DND-41 (cell line): Measurements from ENCODE around the gene PPEF2.

Experiments
- ATAC-seq: fragments of 200-7000 bp; cut with Tn5 transposase; 3 replicates; pipeline ENCODE4 v1.9.1; 2021; ENCODE audit warnings: low read depth; ENCODE audit not compliant: insufficient read depth
- DNase-seq: peaks from one replicate; pipeline ENCODE4 v3.0.0-alpha.2; 2020
- H2AFZ ChIP-seq: 2 replicates; pipeline ENCODE4 v1.6.0; 2012; ENCODE audit warnings: low read depth, low read length
- H3K27ac ChIP-seq: 2 replicates; pipeline ENCODE4 v1.5.1; 2012; ENCODE audit warnings: low read length, inconsistent platforms
- H3K27me3 ChIP-seq: fragments of 200-600 bp; sonication (generic); 2 replicates; pipeline ENCODE4 v1.6.0; 2012; ENCODE audit warnings: low read length, mild to moderate bottlenecking, inconsistent platforms; ENCODE audit not compliant: insufficient read depth, poor library complexity
- H3K36me3 ChIP-seq: 2 replicates; pipeline ENCODE4 v1.5.1; 2012; ENCODE audit warnings: low read length, inconsistent platforms; ENCODE audit not compliant: insufficient read depth
- H3K4me1 ChIP-seq: 2 replicates; pipeline ENCODE4 v1.5.1; 2012; ENCODE audit warnings: mild to moderate bottlenecking, low read length; ENCODE audit not compliant: insufficient read depth
- H3K4me2 ChIP-seq: 2 replicates; pipeline ENCODE4 v1.6.0; 2012; ENCODE audit warnings: mild to moderate bottlenecking, moderate library complexity, low read length, inconsistent platforms; ENCODE audit not compliant: insufficient read depth
- H3K4me3 ChIP-seq, 2 experiments: fragments of 200-600 bp in 1 of 2; shearing (Covaris generic) in 1 of 2; 2 replicates each; pipeline ENCODE4 v1.5.1; 2012 to 2016; ENCODE audit warnings: inconsistent platforms in 2 of 2, low read length in 2 of 2, mild to moderate bottlenecking in 2 of 2, low read depth in 1 of 2, moderate library complexity in 1 of 2
- H3K79me2 ChIP-seq: 2 replicates; pipeline ENCODE4 v1.6.0; 2012; ENCODE audit warnings: low read length, inconsistent platforms; ENCODE audit not compliant: insufficient read depth
- H3K9ac ChIP-seq: 2 replicates; pipeline ENCODE4 v1.6.0; 2012; ENCODE audit warnings: low read depth, mild to moderate bottlenecking, inconsistent platforms, low read length, moderate library complexity
- H3K9me3 ChIP-seq: 2 replicates; pipeline ENCODE4 v1.5.1; 2012; ENCODE audit warnings: low read length, moderate library complexity, mild to moderate bottlenecking, inconsistent platforms; ENCODE audit not compliant: insufficient read depth, severe bottlenecking
- H4K20me1 ChIP-seq: 2 replicates; pipeline ENCODE4 v1.6.0; 2012; ENCODE audit warnings: low read length; ENCODE audit not compliant: insufficient read depth
- EZH2 ChIP-seq: IDR thresholded peaks from 3 replicates; pipeline ENCODE4 v1.6.1; 2012; ENCODE audit warnings: borderline replicate concordance, low read depth, mild to moderate bottlenecking, moderate library complexity, low read length, inconsistent platforms; ENCODE audit not compliant: severe bottlenecking
- TF ChIP-seq, protein P1 (sequence below): IDR thresholded peaks from 2 replicates; pipeline ENCODE4 v1.5.1; 2012; ENCODE audit warnings: borderline replicate concordance, low read length, moderate library complexity, mild to moderate bottlenecking; ENCODE audit not compliant: poor library complexity, severe bottlenecking; ENCODE audit errors: extremely low read depth

The PPEF2 gene

DNA sequence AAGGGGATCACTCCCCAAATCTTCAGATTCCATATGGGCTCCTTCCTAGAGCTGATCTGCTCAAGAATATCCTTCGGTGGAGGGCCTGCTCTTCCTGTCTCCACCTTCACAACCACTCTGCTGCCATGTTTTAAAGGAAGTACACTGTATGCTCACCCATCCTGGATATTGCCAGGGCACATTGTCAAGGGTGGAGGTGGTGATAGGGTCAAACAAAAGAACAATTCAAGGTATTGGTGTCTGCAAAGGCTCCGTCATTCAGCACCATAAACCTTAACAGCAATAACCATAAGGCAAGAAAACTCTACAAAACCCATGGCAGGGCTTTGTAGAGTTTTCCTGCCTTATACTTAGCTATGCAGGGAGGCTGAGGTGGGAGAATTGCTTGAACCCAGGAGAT lies 19.7 kb upstream of the PPEF2 start:
- Histone ChIP-seq H3K27ac (no peak overlapping the region), H3K36me3 (peaks cover 17% of the 10 kb centered on the region; the same call in 1 of the 2 replicates), H3K4me3 (no peak overlapping the region), H3K27me3 (no peaks in the 10 kb centered on the region), H4K20me1 (no peaks in the 10 kb centered on the region), H3K4me1 (no peaks in the 10 kb centered on the region), H3K79me2 (no peaks in the 10 kb centered on the region), H3K9me3 (no peaks in the 10 kb centered on the region), H3K9ac (no peak overlapping the region), H2AFZ (no peak overlapping the region), H3K4me2 (no peak overlapping the region)
- ATAC-seq (no peak), DNase-seq (no peak)
- TF ChIP-seq EZH2, result no peak
- TF ChIP-seq, protein P1, sequence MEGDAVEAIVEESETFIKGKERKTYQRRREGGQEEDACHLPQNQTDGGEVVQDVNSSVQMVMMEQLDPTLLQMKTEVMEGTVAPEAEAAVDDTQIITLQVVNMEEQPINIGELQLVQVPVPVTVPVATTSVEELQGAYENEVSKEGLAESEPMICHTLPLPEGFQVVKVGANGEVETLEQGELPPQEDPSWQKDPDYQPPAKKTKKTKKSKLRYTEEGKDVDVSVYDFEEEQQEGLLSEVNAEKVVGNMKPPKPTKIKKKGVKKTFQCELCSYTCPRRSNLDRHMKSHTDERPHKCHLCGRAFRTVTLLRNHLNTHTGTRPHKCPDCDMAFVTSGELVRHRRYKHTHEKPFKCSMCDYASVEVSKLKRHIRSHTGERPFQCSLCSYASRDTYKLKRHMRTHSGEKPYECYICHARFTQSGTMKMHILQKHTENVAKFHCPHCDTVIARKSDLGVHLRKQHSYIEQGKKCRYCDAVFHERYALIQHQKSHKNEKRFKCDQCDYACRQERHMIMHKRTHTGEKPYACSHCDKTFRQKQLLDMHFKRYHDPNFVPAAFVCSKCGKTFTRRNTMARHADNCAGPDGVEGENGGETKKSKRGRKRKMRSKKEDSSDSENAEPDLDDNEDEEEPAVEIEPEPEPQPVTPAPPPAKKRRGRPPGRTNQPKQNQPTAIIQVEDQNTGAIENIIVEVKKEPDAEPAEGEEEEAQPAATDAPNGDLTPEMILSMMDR, result no peak

DNA sequence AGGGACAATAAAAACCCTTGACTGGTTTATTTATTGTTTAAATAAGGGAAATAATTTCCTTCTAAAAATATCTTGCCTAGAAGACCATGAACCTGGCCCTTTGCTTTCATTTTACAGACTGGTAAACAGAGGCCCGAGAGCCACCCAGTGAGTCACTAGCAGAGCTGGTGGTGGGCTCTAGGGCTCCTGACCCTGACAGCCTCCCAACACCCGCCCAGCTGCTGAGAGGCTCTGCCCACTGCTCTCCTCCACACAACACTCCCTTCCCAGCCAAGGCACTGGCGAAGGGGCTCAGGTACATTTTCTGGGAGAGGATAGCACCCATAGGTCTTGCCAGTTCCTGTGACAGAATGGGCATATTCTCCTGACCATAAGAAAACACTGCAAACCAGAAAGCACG lies 18.1 kb upstream of the PPEF2 start:
- H3K4me2 ChIP-seq, result no peak overlapping the region
- H3K4me1 ChIP-seq, result no peaks in the 10 kb centered on the region
- no peak for DNase-seq
- H3K9me3 ChIP-seq, result no peaks in the 10 kb centered on the region
- no peak overlapping the region for H2AFZ ChIP-seq
- H3K9ac ChIP-seq, result no peak overlapping the region
- no peak overlapping the region for H3K4me3 ChIP-seq
- H4K20me1 ChIP-seq, result no peaks in the 10 kb centered on the region
- peaks cover 17% of the 10 kb centered on the region; the same call in 1 of the 2 replicates for H3K36me3 ChIP-seq
- no peaks in the 10 kb centered on the region for H3K79me2 ChIP-seq
- TF ChIP-seq EZH2, result no peak
- TF ChIP-seq, protein P1, result no peak
- no peak overlapping the region for H3K27ac ChIP-seq
- no peaks in the 10 kb centered on the region for H3K27me3 ChIP-seq
- ATAC-seq, result no peak

DNA sequence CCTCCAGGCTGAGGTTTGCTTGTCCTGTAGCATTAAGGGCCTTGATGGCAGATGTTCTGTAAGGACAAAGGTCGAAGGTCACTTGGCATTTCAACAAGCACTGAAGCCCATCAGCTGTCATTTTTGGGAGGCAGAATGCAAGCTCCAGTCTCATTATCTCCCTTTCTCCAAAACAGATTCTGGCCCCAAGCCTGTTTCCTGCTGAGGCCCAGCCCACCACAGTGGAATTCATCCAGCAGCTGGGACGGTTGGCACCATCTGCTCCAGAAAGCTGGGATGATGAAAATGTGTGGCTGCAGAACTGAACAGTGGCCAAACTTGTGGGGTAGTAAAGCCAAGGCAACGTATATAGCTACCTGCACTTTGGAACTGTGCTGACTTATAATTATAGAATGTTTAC lies 17.7 kb upstream of the PPEF2 start:
- TF ChIP-seq, protein P1, result no peak
- TF ChIP-seq EZH2, result no peak
- no peaks in the 10 kb centered on the region for H3K79me2 ChIP-seq
- no peak overlapping the region for H3K4me2 ChIP-seq
- no peaks in the 10 kb centered on the region for H3K27me3 ChIP-seq
- no peak overlapping the region for H3K9ac ChIP-seq
- H3K9me3 ChIP-seq, result no peaks in the 10 kb centered on the region
- H4K20me1 ChIP-seq, result no peaks in the 10 kb centered on the region
- H2AFZ ChIP-seq, result no peak overlapping the region
- ATAC-seq, result no peak
- peaks cover 17% of the 10 kb centered on the region; the same call in 1 of the 2 replicates for H3K36me3 ChIP-seq
- H3K4me1 ChIP-seq, result no peaks in the 10 kb centered on the region
- DNase-seq, result no peak
- H3K27ac ChIP-seq, result no peak overlapping the region
- no peak overlapping the region for H3K4me3 ChIP-seq
